Embryonic facial prominence (tissue), 1 donor: ENCODE data around the gene KRT79.
"Not testable (repeated sequence)": the region's sequence is repeated elsewhere in the genome, so short reads cannot be mapped to it uniquely, and the experiment has no call there.

ENCODE experiments used
- DNase-seq: peaks from one replicate; pipeline ENCODE4 v3.0.0-alpha.2; 2016; ENCODE audit errors: extremely low spot score

Gene KRT79

DNA sequence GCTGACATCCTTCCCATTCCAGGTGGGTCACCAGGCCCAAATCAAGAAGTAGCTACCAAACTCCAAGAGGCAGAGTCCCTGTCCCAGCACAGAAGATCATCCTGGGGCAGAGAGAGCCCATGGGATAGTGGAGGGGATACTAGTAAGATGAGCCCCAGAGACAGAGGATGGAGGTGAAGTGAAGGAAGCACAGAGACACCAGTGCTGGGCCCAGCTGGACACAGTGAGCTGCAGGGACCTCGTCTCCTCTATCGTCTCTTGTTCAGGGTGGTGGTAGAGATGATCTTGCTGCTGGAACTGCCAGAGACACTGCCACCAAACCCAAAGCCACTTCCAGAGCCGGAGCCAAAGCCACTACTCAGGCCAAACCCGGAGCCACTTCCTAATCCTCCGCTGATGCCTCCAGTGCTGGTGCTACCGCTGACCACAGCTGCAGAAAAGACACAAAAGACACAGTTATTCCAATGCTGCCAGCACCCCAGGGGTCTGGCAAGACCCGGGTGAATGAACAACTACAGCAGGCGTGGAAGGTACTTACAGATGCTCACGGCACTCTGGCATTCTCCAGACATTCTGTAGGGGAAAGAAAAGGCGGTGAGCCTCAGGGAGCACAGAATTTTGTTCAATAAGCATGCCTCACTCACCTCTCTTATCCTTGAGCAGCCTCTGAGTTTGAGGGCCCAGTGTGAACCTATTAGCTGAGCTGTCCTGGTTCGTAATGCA is 27.1 kb downstream of the KRT79 start:
- no peak for DNase-seq

DNA sequence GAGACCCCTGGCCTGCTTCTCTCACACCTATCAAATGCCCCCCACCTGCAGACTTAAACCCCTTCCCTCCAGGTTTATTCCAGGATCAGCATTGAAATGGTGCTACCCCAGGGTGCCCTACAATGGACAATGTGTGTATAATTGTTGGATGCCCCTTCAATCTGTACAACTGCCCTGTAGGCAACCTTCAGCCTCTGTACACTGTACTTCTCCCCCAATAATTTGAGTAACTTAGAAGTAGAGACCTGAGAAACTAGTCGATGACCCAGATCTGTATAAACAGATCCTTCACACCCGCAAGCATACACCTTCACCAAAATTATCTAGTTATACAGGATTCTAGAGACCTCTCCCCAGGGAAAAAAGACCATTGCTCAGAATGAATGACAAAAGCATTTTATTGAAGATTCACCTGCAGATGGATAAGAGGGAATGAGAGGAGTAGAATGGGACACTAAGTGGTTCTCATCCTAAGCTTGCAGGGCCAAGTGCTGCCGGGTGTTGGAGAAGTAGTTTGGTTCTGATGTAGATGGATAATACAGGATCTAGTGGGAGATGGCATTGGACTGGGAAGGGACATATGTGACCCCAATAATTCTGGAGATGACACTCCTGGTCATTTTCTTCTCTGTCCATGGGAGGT is 27.8 kb downstream of the KRT79 start:
- DNase-seq = no peak

DNA sequence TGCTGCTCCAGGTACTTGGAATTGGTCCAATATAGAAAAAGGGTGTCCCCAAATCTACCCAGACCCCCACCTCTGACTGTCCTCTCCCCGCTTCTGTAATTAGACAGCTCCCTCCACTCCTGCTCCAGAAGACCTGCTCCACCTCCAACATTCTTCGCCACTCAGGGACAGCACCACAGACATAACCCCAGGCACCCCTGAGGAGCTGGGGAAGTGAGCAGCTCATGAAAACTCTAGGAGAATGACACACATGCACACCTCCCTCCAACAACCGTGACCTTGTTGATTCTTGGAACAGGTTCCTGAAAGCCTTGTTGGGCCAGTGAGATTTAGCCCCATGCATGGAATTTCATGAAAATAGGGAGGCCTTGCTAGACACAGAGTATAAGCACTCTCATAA is 28.4 kb downstream of the KRT79 start:
- DNase-seq = no peak

GRCh38 chr12:52805000-52805399 is 29.1 kb downstream of the KRT79 start:
- no peak for DNase-seq

- DNase-seq = no peak
These were observed 31.7 kb downstream of the KRT79 start for GRCh38 chr12:52802442-52802841.

- DNase-seq = no peak
These were observed 32.3 kb downstream of the KRT79 start for GRCh38 chr12:52801773-52802172.

DNA sequence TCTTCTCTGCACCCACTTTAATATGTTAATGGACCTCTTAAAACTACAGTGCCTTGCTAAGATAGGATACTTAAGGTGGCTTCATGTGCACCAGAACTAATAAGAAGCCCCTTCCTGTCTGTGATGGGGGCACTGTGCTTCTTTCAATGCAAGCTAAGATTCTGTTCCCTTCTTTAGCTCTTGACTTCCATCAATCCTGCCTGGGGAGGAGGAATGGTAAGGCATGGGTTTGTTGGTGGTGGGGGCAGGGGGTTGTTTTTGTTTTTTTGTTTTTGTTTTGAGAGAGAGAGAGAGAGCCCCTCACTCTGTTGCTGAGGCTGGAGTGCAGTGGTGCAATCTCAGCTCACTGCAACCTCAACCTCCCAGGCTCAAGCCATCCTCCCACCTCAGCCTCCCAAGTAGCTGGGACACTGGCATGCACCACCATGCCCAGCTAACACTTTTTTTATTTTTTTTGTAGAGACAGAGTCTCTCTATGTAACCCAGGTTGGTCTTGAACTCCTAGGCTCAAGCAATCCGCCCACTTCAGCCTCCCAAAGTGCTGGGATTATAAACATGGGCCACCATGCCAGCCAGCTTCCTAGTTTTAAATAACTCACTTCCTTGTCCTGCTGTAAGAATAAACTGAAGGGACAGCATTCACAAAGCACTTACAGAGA is 33.7 kb downstream of the KRT79 start:
- DNase-seq = no peak

- DNase-seq = no peak
These were observed 34.5 kb downstream of the KRT79 start for GRCh38 chr12:52799505-52800211.

GRCh38 chr12:52798671-52799504 is 35.2 kb downstream of the KRT79 start:
- DNase-seq = no peak

DNA sequence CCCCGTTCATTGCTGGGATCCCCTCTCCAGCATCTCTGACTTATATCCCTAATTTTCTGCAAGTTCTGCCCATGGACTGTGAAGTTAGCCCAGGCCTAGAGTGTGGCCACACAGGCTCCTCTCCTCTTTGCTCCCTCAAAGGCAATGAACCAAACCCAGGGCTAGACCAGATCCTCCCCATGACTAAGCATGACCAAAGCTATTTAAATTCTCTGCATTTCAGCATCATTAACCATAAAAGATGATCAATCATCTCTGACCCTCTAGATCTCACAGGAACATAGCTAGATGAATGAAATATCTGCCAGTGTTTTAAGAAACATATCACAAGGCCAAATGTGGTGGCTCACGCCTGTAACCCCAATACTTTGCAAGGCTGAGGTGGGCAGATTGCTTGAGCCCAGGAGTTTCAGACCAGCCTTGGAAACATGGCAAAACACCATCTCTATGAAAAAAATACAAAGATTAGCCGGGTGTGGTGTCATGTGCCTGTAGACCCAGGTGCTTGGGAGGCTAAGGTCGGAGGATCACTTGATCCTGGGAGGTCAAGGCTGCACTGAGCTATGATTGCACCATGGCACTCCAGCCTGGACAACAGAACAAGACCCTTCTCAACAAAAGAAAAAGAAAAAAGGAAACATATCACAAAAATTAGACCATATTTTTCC is 36.0 kb downstream of the KRT79 start:
- no peak for DNase-seq

DNA sequence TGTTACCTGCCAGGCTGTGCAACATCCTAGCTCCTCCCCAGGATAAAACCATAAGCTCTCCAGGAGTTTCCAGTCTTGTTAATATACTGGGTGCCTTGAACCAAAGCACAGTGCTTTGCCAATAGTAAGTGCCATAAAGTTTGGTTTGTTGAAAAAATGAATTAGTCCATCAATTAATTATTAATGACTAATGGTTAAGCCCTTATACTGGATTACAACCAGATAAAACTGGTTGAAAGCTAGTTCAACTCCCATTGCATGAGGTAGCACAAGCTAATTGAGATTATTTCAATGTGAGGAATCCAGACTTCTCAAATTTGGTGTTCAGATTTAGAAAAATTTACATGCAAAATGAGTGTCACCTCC is 36.6 kb downstream of the KRT79 start:
- DNase-seq = no peak

DNA sequence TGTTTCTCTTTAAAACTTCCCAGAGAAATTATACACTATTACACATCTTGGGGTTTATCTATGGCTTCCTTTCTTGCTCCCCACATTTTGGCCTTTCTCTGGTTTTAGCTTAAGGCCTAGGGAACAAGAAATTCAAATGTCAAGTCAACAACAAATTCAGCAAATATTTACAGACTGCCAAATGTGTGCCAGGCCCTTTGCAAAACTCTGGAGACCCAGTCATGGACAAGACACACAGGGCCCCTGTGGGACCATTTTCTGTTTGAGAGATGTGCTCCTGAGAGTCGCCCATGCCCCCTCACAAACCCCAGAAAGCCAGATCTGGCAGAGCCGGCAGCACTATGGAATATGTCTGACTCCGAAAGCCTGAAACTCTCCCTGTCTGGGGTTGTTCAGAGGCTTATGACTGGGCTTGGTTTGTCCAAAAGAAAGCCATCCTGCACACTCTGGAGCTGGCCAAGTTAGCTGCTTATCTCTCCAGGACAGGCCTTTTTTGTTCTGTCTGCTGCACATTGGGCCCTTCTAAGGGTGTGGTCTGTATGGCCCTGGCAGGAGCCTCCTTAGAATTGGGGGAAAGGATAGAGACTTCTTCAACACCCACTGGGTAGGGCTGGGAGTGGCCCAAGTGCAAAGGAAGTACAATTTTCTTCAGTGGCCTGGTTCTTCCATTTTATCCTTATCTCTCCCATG is 37.1 kb downstream of the KRT79 start:
- no peak for DNase-seq

GRCh38 chr12:52796429-52796794 is 37.7 kb downstream of the KRT79 start:
- DNase-seq = no peak

GRCh38 chr12:52795694-52796428 is 38.2 kb downstream of the KRT79 start, which contains the start of gene KRT3:
Gene KRT3 (minus strand): TSS chr12:52796117. CDS start chr12:52796042, 75 bp downstream.
- DNase-seq = no peak

DNA sequence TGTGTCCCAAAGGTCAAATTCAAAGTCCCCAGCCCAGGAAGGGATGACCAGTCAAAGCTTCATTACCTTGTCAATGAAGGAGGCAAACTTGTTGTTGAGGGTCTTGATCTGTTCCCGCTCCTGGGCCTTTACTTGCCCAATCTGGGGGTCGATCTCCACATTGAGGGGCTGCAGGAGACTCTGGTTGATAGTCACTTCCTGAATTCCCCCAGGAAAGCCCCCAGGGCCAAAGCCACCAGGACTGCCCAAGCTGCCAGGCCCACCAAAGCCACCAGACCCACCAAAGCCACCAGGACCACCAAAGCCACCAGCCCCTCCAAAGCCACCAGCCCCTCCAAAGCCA is 38.8 kb downstream of the KRT79 start:
- not testable (repeated sequence) for DNase-seq

GRCh38 chr12:52794479-52795331 is 39.4 kb downstream of the KRT79 start:
- no peak for DNase-seq

- no peak for DNase-seq
These were observed 41.7 kb downstream of the KRT79 start for GRCh38 chr12:52792185-52793029.
